NB4 (cell line): ENCODE data around the gene SLC22A7.

Experiments used
- POLR2A ChIP-seq: IDR thresholded peaks from 2 replicates; pipeline ENCODE4 v1.6.1; 2011; ENCODE audit warnings: mild to moderate bottlenecking; ENCODE audit not compliant: insufficient read length; ENCODE audit errors: extremely low read depth
- TF ChIP-seq, protein P1 (sequence below): IDR thresholded peaks from one replicate; pipeline ENCODE4 v1.5.1; 2012; ENCODE audit warnings: low read depth, low read length

DNA sequence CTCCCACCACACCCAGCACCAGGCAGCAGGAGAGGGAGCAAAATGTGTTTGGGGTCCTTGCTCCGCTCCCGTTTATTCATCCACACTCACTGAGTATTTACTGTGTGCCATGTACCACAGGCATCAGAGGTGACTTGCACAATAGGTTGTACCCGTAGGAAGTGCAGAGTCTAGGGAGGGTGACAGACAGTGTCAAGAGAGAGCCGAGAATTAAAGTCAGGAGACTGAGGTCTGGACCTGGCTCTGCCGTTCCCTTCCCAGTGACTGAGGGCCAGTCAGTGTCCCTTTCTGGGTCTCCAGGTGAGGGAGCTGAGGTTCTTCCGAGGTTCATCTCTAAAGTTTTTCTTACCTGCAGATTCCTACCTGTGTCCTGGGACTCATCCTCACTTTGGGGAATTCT is 32.5 kb upstream of the SLC22A7 start:
- TF ChIP-seq, protein P1, sequence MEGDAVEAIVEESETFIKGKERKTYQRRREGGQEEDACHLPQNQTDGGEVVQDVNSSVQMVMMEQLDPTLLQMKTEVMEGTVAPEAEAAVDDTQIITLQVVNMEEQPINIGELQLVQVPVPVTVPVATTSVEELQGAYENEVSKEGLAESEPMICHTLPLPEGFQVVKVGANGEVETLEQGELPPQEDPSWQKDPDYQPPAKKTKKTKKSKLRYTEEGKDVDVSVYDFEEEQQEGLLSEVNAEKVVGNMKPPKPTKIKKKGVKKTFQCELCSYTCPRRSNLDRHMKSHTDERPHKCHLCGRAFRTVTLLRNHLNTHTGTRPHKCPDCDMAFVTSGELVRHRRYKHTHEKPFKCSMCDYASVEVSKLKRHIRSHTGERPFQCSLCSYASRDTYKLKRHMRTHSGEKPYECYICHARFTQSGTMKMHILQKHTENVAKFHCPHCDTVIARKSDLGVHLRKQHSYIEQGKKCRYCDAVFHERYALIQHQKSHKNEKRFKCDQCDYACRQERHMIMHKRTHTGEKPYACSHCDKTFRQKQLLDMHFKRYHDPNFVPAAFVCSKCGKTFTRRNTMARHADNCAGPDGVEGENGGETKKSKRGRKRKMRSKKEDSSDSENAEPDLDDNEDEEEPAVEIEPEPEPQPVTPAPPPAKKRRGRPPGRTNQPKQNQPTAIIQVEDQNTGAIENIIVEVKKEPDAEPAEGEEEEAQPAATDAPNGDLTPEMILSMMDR: no peak
- no peak for TF ChIP-seq POLR2A
